GM21528 (cell line): ENCODE results near the gene AK9.

Source experiments
- ATAC-seq: cut with Tn5 transposase; IDR thresholded peaks from one replicate; pipeline ENCODE4 v1.9.1; 2021; ENCODE audit warnings: mild to moderate bottlenecking, moderate library complexity; ENCODE audit not compliant: unreplicated experiment, low FRiP score

The AK9 gene

DNA sequence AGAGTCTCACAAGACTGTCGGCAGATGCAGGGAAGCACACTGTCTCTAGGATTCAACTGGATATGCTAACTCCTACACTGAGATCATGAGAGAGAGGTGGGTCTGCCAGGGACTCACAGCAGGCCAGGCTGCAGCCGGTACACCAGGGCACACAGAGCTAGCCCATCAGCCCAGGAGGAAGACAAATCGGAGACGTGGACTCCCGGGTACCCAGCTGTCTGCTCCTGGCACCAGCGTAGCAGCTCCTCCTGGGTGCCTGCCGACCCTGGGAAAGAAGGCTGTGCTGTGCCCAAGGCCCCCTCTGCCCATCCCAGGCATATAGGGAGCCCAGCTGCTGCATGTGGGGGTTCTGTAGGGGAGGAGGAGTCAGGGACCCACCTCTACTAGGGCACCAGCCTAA, 242.4 kb downstream of the AK9 start:
- no peak for ATAC-seq

DNA sequence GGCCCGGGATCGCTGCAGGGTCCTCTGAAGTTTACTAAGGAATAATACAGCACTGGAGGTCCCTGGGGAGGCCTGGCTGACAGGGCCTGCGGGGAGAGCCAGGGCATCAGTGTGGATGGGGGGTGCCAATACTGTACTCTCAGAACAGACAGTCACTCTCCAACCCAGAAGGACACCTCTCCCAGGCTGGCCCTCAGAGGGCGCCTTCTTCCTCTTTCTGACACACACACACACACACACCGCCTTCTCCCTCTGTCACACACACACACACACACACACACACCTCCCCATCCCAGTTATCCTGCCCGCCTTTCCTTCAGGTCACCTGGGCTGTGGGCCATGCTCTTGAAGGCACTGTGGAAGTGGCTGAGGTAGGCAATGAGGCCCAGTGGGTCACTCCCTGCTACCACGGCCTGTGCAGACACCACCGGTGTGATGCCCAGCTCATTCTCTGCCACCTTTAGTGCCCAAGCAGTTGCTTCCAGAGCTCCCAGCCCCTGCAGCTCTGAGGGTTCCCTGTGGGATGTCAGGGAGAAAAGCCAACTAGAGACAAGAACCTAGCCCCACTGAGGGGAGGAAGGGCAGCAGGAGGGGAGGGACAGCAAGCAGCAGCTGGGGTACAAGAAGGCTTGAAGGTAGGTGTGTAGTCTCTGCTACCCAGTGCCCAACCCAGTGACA, 243.0 kb downstream of the AK9 start:
- no peak for ATAC-seq

DNA sequence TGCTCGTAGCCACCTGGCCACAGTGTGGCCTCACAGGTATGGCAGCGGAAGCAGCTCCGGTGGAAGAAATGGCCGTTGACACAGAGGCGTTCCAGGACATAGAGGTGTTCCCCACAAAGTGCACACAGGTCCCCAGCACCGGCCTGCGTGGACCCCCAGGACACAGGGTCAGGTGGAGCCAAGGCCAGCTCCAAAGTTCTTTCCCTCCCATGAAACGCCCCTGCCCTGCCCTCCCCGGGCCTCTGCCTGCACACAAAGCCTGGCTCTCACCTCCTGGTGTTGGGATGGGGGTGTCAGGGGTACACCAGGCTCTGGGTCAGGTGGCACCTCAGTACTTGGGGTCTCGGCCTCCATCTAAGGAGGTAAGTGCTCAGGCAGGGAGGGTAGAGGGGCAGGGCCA, 243.9 kb downstream of the AK9 start:
- no peak for ATAC-seq

DNA sequence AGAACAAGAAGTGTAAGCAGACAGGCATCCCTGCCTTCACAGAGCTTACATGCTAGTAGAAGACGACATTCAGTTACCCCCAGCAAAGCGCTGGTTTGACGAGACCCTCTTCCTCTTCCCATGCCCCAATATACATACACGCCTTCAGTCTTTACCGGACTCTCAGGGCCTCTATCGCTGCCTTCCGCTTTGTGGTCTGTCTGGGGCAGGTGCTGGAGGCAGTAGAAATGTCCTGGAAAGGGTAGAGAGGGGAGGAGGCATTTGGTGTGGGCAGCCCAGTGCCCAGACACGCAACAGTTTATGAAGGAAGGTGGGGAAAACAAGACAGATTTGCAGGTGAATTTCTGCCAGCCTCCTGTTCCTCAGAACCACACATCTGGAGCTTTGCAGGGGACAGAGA, 244.5 kb downstream of the AK9 start:
- ATAC-seq, result no peak

DNA sequence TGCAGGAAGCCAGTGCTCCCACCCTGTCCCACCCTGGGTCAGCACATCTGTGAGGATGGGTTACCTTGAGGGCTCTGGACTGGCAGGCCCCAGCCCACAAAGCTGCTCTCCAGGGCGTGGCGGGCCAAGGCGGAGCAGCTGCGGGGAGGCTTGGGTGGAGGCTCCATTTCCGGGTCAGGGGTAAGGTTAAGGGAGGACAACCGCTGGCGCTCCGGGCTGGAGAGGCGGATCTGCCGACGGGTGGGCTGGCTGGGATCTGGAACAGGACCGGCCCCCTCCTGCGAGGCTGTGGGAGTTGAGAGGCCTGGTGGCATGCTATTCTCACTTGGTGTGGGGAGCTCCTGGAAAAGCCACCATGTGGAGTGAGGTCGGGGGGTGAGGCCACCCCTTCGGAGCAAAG, 244.9 kb downstream of the AK9 start:
- no peak for ATAC-seq

DNA sequence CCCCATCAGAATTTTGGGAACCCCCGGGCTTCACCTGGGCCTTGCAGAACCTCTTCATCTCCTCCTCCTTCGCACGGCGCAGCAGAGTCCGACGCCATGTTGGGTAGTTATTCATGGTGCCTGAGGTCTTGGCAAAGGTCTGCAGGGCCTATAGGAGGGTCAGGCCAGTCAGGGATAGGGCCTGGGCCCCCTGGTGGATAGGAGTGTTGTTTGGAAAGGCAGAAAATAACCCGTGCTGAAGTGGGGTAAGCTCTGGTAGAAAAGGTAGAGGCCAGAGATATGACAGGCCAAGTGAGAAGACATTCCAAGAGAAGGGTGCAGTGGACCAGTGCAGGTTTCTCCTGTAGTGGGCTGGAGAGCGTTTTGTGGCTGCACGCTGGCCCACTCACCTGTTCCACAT, 245.6 kb downstream of the AK9 start:
- no peak for ATAC-seq

DNA sequence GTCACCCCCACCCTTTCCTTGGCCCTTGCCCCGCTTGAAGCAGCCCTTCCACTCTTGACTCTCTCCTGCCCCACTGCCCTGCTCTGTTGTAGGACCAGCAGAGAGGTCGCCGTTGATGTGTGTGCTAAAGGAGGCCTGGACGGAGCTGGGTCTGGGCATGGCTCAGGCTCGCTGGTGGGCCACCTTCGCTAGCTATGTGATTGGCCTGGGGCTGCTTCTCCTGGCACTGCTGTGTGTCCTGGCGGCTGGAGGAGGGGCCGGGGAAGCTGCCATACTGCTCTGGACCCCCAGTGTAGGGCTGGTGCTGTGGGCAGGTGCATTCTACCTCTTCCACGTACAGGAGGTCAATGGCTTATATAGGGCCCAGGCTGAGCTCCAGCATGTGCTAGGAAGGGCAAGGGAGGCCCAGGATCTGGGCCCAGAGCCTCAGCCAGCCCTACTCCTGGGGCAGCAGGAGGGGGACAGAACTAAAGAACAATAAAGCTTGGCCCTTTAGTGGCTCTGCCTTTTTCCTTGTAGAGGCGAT, 247.5 kb downstream of the AK9 start:
- ATAC-seq, result no peak
